Activated CD4-positive, CD25-positive, alpha-beta regulatory T cell treated with anti-CD3 and anti-CD28 coated beads, Interleukin-2, amount 50 U/mL, for 72 hours (primary cell): ENCODE results near the gene ZDHHC24.
A peak's percentile ranks its signal among the peaks of the same experiment; 100 is the strongest.
"Not testable (repeated sequence)": the region's sequence is repeated elsewhere in the genome, so short reads cannot be mapped to it uniquely, and the experiment has no call there.

ENCODE experiments used
- DNase-seq: peaks from one replicate; pipeline ENCODE4 v3.0.0; 2021

Gene ZDHHC24

DNA sequence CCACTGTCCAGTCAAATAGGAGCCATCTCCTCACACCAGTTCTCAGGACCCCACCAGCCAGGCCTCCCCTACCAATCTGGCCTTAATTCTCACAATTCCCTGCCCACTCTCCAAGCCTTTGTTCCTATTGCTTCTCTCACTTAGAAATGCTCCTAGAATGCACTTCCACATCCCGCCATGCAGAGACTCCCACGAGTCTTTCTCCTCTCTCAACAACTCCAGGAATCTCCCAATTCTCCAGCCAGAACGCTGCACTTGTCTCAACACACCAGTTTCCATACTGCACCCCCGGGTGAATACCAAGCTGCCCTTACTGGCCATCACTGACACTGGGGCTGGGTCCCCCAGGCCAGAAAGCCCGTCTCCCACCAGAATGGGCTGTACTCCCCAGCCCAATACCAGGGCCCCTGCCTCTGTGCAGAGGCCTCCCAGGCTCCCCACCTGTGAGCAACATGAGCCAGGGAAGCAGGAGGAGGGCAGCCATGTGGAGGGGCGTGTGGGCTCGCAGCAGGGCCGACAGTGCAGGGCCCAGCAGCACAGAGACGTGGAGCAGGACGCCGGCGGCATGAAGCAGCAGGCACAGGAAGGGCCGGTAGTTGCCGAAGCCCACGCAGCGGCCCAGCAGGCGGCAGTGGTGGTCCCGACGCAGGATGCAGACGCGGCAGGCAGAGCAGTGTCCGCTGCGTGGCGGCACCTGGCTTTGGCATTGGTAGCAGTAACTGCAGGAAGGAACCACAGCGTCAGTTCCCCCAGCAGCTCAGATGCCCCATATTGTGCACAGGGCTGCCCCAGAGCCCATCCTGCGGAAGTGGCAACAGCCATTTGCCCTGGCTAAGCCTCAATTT is 2.4 kb downstream of the ZDHHC24 start:
- DNase-seq = peak; percentile 53

DNA sequence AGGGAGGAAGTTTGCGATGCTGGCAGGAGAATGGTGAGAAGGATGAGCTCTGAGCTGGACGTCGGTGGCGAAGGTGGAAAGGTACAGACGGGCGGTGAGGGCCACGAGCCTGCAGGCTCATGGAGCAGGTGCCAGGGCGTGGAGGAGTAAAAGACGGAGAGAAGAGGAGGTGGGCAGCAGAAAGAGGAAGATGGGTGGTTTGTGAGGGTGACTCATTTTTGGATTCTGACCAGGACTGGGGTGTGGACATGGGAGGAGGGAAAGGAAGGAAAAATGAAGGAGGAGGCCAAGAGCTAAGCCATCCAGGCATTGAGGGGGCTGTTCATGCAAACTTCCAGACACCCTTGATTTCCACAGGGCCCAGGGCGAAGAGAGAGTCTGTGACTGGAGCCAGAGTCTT is 3.5 kb downstream of the ZDHHC24 start:
- no peak for DNase-seq

- no peak for DNase-seq
These were observed 4.0 kb downstream of the ZDHHC24 start for GRCh38 chr11:66541892-66542291.

DNA sequence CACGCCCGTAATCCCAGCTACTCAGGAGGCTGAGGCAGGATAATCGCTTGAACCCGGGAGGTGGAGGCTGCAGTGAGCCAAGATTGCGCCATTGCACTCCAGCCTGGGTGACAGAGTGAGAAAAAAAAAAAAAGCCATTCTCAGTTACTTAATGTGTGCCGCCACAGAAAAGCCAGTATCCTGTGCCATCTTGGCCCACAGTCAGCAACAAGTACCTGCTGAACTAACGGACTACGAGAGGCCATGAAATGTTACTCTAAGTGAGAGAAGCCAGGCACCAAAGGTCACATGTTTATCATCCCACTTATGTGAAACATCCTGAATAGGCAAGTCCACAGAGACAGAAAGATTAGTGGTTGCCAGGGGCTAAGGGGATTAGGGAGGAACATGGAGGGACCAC is 5.2 kb downstream of the ZDHHC24 start:
- DNase-seq = not testable (repeated sequence)

GRCh38 chr11:66539870-66540213 is 6.0 kb downstream of the ZDHHC24 start:
- DNase-seq = no peak

GRCh38 chr11:66539170-66539869 is 6.5 kb downstream of the ZDHHC24 start:
- no peak for DNase-seq

- no peak for DNase-seq
These were observed 13.1 kb downstream of the ZDHHC24 start for GRCh38 chr11:66532784-66533183.

DNA sequence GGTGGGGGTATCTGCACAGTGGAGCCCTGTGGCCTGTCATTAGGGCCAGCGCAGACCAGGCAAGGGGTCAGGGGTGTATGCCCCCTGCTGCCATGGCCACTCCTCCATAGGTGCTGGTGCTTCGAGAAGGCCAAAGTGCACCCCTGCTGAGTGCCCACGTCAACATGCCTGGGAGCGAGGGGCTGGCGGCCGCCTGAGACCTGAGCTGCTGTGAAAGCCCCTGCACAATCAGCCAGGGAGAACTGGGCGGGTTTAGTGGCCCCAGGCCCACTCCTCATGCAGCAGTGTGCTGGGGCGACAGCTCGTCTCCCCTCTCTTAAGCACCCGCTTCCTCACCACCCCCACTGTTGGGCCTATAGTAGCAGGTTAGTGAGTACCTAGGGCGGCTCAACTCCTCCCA is 14.0 kb downstream of the ZDHHC24 start:
- DNase-seq = no peak

GRCh38 chr11:66530927-66531709 is 14.7 kb downstream of the ZDHHC24 start:
- no peak for DNase-seq

GRCh38 chr11:66529655-66530054 is 16.2 kb downstream of the ZDHHC24 start:
- no peak for DNase-seq

- no peak for DNase-seq
These were observed 16.8 kb downstream of the ZDHHC24 start for GRCh38 chr11:66529069-66529468.

- DNase-seq = no peak
These were observed 21.4 kb downstream of the ZDHHC24 start for GRCh38 chr11:66524304-66525040.

DNA sequence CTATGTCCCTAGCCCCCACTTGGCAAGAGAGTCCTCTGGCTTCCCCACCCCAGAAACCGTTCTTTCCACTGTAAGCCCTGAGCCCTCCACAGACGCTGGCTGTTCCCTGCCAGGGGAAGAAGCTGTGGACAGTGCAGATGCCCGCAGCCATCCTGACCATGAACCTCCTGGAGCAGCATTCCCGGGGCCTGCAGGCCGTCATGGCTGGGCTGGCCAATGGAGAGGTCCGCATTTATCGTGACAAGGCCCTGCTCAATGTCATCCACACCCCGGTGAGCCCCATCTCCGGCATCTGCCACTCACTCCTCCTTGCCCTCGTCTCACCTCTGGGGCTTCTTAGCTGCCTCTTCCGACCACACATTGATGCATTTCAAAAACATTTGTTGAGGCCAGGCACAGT is 22.2 kb downstream of the ZDHHC24 start:
- DNase-seq = no peak

DNA sequence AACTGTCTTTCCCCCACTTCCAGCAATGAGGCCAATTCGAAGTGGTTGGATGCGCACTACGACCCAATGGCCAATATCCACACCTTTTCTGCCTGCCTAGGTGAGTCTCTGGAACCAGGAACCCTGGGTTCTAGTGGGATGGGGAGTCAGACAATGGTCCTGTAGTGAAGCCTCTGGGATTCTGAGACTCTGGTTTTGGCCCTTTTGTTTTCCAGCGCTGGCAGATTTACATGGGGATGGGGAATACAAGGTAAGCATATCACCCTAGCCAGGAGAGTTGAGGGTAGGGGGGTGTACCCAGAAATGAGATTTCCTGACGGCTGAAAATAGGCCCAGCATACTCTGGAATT is 34.9 kb downstream of the ZDHHC24 start:
- DNase-seq = no peak

DNA sequence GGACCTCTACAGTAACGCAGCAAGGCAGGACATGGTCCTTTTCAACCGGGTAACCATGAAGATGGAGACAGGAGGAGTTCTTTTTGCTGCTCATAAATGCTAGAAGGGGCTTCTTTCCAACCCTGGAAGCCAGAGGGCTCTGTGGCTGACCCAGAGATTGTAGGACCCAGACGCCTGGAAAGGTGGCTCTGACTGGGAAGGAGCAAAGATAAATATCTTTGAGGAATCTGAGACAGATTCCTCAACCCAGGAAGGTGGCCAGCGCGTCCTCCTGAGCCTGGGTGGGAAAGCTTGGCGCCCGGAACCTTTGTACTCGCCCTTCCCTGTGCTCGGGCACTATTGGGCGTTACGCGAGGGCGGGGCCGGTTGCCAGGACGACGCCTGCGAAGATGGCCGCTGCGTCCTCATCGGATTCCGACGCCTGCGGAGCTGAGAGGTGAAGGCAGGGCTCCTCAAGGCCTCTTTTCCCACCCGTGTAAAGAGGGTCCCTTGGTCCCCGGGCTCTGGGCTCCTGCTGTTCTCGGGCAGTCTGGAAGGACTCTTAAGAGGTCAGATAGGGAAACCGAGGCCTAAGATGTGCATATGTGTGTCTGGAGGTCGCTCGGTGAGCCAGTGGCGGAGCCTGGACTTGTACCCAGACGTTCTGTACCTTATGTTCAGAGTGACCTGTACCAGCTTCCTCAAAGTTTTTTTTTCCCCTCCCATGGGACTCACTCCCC is 35.4 kb downstream of the ZDHHC24 start, which contains the start of gene BBS1:
Gene BBS1 (plus strand): TSS at position 365 of the 719 bp plus-strand sequence. CDS start 25 bp downstream, at position 390.
- peak; percentile 82 for DNase-seq

DNA sequence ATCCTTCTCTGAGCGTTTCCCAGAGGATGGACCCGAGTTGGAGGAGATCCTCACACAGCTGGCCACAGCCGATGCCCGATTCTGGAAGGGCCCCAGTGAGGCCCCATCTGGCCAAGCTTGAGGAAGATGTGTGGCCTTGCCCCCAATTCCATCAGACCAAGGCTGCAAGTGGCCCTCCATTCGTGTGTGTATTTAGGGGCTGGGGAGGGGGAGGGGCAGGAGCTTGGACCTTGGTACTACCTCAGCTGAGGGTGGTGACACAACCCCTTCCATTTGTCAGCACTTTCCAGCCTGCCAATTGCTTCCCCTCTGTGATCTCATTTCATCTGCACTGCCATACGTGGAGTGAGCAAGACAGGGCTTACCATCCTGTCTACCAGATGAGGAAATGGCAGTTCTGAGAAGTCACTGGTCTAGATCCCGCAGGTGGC is 36.7 kb downstream of the ZDHHC24 start:
- no peak for DNase-seq

DNA sequence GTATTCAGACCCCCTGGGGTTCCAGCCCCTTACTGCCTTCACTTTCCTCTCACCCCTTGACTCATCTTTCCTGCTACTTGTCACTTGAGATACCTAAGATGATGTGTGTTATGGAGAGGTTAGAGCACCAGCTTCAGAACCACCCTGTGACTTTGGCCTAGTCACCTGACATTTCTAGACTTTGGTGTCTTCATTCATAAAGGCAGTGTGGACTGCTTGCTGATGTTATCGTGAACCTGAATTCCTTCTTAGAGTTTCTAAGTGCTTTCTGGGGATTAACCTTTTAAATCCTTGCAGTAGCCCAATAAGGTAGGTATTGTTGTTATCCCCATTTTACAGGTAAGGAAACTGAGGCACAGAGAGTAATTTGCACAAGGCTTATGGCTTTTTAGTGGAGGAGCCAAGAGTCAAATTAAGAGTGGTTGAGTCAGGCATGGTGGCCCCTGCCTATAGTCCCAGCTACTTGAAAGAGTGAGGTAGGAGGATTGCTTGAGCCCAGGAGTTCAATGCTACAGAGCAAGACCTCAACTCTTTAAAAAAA is 40.5 kb downstream of the ZDHHC24 start:
- DNase-seq = no peak

- no peak for DNase-seq
These were observed 47.3 kb downstream of the ZDHHC24 start for GRCh38 chr11:66498506-66498905.

- no peak for DNase-seq
These were observed 48.6 kb downstream of the ZDHHC24 start for GRCh38 chr11:66497206-66497605.

DNA sequence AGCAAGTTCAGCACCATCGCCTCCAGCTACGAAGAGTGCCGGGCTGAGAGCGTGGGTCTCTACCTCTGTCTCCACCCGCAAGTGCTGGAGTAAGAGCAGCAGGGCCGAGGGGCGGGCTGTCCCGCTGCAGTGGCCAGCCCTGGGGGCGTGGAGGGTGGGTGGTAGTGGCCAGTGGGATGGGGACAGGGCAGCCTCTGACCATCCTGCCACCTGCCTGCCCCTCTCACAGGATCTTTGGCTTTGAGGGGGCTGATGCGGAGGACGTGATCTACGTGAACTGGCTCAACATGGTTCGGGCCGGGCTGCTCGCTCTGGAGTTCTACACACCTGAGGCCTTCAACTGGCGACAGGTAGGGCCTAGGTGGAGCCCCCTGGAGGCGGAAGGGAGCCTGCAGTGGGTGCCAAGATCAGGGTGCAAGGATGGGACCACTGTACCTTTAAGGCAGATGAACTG is 50.4 kb downstream of the ZDHHC24 start:
- no peak for DNase-seq

GRCh38 chr11:66494935-66495334 is 50.9 kb downstream of the ZDHHC24 start:
- DNase-seq = no peak

DNA sequence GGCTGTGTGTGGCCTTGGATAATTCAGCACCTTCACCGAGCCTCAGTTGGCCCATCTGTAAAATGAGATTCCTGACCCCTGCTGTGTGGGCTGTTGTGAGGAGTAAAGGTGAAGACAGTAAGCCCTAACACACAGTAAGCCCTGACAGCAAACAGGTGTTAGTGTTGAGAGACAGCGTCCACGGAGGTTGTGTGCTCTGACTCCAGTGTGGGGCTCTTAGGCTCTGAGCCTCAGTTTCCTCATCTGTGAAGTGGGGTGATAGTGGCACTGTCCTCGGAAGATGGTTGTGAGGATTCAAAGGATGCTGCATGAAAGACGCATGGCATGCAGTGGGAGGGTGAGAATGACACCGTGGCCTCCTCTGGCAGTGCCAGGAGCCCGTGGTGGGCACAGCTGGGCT is 51.4 kb downstream of the ZDHHC24 start:
- no peak for DNase-seq
